ENCODE data around the gene E2F4.

E2F4 gene

DNA sequence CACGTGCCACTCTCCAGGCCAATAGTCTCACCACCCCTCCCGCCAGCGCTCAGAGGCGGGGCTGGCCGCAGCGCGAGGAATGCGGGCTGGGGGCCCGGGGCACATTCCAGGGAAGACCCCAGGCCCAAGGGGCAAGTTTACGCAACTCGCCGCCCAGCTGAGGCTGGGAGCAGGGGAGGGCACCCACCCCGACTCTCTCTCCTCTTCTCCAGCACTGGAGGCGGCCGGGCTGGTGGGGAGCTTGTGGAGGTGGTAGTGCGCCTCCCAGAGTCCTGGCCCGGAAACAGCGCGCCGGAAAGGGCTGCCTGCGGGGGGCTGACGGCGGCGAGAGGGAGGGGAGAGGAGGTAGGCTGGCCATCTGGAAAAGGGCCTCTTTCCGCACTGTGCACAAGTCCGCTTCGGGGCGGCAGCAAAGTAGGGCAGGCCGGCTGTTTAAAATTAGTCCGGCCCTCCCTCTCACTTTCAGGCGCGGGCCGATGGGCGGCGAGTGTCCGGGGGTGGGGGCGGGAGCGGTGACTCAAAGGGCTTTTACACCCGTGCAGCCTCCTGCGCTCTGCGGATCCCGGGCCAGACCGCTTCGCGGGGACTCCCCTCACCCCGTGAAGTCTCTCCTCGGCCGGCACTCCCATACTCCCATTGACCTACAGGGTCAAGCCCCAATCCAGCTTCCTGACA, 54.3 kb downstream of the E2F4 start:
- no peaks in the 10 kb centered on the region for H3K27me3 ChIP-seq (ENCODE audit: low read depth, low read length)
- TF ChIP-seq EZH2phosphoT487 (IDR thresholded peaks at IDR 0.05; ENCODE audit: low read depth) = no peak
- TF ChIP-seq, protein P1, sequence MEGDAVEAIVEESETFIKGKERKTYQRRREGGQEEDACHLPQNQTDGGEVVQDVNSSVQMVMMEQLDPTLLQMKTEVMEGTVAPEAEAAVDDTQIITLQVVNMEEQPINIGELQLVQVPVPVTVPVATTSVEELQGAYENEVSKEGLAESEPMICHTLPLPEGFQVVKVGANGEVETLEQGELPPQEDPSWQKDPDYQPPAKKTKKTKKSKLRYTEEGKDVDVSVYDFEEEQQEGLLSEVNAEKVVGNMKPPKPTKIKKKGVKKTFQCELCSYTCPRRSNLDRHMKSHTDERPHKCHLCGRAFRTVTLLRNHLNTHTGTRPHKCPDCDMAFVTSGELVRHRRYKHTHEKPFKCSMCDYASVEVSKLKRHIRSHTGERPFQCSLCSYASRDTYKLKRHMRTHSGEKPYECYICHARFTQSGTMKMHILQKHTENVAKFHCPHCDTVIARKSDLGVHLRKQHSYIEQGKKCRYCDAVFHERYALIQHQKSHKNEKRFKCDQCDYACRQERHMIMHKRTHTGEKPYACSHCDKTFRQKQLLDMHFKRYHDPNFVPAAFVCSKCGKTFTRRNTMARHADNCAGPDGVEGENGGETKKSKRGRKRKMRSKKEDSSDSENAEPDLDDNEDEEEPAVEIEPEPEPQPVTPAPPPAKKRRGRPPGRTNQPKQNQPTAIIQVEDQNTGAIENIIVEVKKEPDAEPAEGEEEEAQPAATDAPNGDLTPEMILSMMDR (IDR thresholded peaks at IDR 0.05; ENCODE audit: low read depth, low read length) = peak; percentile 47
- H3K79me2 ChIP-seq (ENCODE audit: low read length) = peaks cover 20% of the 10 kb centered on the region
- no peak overlapping the region; the same call in 1 of the 2 replicates for H2AFZ ChIP-seq (ENCODE audit: low read depth, low read length)
- peak overlapping the region; percentile 73 for H3K4me2 ChIP-seq (ENCODE audit: low read length)
- H3K9ac ChIP-seq (ENCODE audit: low read length) = peak overlapping the region; percentile 73
- peak overlapping the region; percentile 54 for H3K27ac ChIP-seq (ENCODE audit: low read length)
- H3K4me1 ChIP-seq (ENCODE audit: low read length) = peaks cover 40% of the 10 kb centered on the region
- 0 out of 2 replicates have a peak, but pooled peaks cover 2% of the 10 kb centered on the region for H4K20me1 ChIP-seq (ENCODE audit: insufficient read depth, low read length)
- peak overlapping the region; percentile 95 for H3K4me3 ChIP-seq (ENCODE audit: low read length)
- H3K9me3 ChIP-seq (ENCODE audit: insufficient read depth, low read length) = no peaks in the 10 kb centered on the region
- H3K36me3 ChIP-seq (replicated peaks; ENCODE audit: low read depth, low read length) = no peaks in the 10 kb centered on the region

- H3K9ac ChIP-seq (ENCODE audit: low read length) = peak overlapping the region; percentile 73
- H3K27ac ChIP-seq (ENCODE audit: low read length) = peak overlapping the region; percentile 54
- 0 out of 2 replicates have a peak, but pooled peaks cover 2% of the 10 kb centered on the region for H4K20me1 ChIP-seq (ENCODE audit: insufficient read depth, low read length)
- H3K27me3 ChIP-seq (ENCODE audit: low read depth, low read length) = no peaks in the 10 kb centered on the region
- H3K4me3 ChIP-seq (ENCODE audit: low read length) = peak overlapping the region; percentile 95
- H3K4me2 ChIP-seq (ENCODE audit: low read length) = peak overlapping the region; percentile 73
- H3K36me3 ChIP-seq (replicated peaks; ENCODE audit: low read depth, low read length) = no peaks in the 10 kb centered on the region
- TF ChIP-seq EZH2phosphoT487 (IDR thresholded peaks at IDR 0.05; ENCODE audit: low read depth) = no peak
- TF ChIP-seq, protein P1 (IDR thresholded peaks at IDR 0.05; ENCODE audit: low read depth, low read length) = no peak
- peak overlapping the region; percentile 1; the same call in 1 of the 2 replicates for H2AFZ ChIP-seq (ENCODE audit: low read depth, low read length)
- H3K9me3 ChIP-seq (ENCODE audit: insufficient read depth, low read length) = no peaks in the 10 kb centered on the region
- H3K4me1 ChIP-seq (ENCODE audit: low read length) = peaks cover 40% of the 10 kb centered on the region
- peaks cover 20% of the 10 kb centered on the region for H3K79me2 ChIP-seq (ENCODE audit: low read length)
Measured at GRCh38 chr16:67246756-67247191, 54.8 kb downstream of the E2F4 start.

DNA sequence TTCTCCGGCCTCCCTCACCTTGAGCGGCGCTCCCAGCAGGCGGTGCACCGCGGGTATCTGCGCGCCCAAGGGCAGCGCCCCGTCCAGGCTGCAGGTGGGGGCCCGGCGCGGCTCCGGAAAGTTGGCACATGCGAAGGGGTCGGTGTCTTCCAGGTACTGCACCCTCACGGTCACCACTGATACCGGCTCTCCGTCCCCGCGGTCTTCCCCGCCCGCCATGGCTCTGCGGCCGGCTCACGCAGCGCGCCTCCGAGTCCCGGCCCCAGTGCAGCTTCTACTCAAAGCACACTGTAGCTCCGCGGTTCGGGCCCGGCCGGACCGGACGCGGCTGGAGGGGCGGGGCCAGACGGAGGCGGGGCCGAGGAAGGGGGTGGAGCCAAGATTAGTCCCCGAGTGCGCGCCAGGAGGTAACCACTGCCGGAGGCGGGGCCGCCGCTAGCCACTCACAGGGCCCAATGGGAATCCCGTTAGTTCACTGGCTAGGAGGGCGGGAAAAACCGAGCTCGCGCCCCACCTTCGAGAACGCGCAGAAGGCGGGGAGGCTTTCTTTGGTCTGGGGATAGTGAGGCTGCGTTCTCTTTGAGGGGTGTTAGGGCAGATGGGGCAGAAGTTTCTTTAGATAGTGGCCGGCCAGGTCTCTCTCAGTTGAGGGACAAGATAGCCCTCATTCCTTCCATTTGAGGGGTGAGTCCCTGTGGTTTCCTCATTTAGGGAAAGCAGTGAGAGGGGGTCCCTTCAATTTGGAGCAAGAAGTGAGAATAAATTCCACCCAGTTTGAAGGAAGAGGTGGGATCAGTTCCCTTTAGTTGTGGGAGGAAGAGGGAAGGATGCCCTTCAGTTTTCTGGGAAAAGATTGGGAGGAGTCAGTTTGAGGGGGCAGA, 55.5 kb downstream of the E2F4 start, which contains the start of gene FHOD1:
Gene FHOD1 (minus strand): TSS at position 290 of the 881 bp plus-strand sequence. CDS start 71 bp downstream, at position 219.
- Histone ChIP-seq H3K27me3 (ENCODE audit: low read depth, low read length) (no peaks in the 10 kb centered on the region), H3K79me2 (ENCODE audit: low read length) (peaks cover 18% of the 10 kb centered on the region), H3K9me3 (ENCODE audit: insufficient read depth, low read length) (no peaks in the 10 kb centered on the region), H3K36me3 (replicated peaks; ENCODE audit: low read depth, low read length) (no peaks in the 10 kb centered on the region), H3K4me3 (ENCODE audit: low read length) (peak within 1 kb of the TSS; percentile 95), H3K27ac (ENCODE audit: low read length) (peak within 1 kb of the TSS; percentile 54), H2AFZ (ENCODE audit: low read depth, low read length) (peak within 1 kb of the TSS; percentile 71), H3K9ac (ENCODE audit: low read length) (peak within 1 kb of the TSS; percentile 90), H4K20me1 (ENCODE audit: insufficient read depth, low read length) (0 out of 2 replicates have a peak, but pooled peaks cover 2% of the 10 kb centered on the region), H3K4me1 (ENCODE audit: low read length) (peaks cover 40% of the 10 kb centered on the region), H3K4me2 (ENCODE audit: low read length) (peak within 1 kb of the TSS; percentile 97)
- TF ChIP-seq, protein P1 (IDR thresholded peaks at IDR 0.05; ENCODE audit: low read depth, low read length) = no peak
- no peak for TF ChIP-seq EZH2phosphoT487 (IDR thresholded peaks at IDR 0.05; ENCODE audit: low read depth)

DNA sequence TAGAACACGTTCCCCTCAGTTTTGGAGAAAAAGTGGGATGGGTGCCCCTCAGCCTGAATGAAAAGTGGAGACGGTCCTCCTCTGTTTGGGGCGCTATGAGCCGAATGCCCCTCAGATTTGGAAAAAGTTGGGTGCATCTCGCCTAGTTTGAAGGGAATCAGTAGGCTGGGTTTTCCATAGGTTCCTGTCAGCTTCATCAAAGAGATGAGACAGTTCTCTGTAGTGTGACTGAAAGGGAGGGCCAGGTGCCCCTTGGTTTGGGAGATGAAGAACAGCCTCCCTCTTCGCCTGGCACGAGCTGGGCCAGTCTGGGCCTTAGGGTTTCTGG, 56.1 kb downstream of the E2F4 start:
- no peaks in the 10 kb centered on the region for H3K9me3 ChIP-seq (ENCODE audit: insufficient read depth, low read length)
- H2AFZ ChIP-seq (ENCODE audit: low read depth, low read length) = peak overlapping the region; percentile 71; the same call in 1 of the 2 replicates
- H3K27ac ChIP-seq (ENCODE audit: low read length) = no peak overlapping the region
- peak overlapping the region; percentile 97 for H3K4me2 ChIP-seq (ENCODE audit: low read length)
- TF ChIP-seq, protein P1 (IDR thresholded peaks at IDR 0.05; ENCODE audit: low read depth, low read length) = no peak
- no peak for TF ChIP-seq EZH2phosphoT487 (IDR thresholded peaks at IDR 0.05; ENCODE audit: low read depth)
- no peaks in the 10 kb centered on the region for H3K27me3 ChIP-seq (ENCODE audit: low read depth, low read length)
- H3K4me1 ChIP-seq (ENCODE audit: low read length) = peaks cover 40% of the 10 kb centered on the region
- H3K79me2 ChIP-seq (ENCODE audit: low read length) = peaks cover 16% of the 10 kb centered on the region
- no peaks in the 10 kb centered on the region for H4K20me1 ChIP-seq (ENCODE audit: insufficient read depth, low read length)
- no peaks in the 10 kb centered on the region for H3K36me3 ChIP-seq (replicated peaks; ENCODE audit: low read depth, low read length)
- H3K4me3 ChIP-seq (ENCODE audit: low read length) = peak overlapping the region; percentile 95
- peak overlapping the region; percentile 90 for H3K9ac ChIP-seq (ENCODE audit: low read length)
